A549 (cell line): ENCODE measurements around the gene MPHOSPH8. TPM values are rescaled to one million over a fixed set of nuclear protein-coding genes. Genes with fewer than 3 reads are reported as not detected.

Experiments
- ATAC-seq, 2 experiments: fragments of 200-7000 bp in 1 of 2; fragments of >200 bp in 1 of 2; cut with Nextera tagmentation in 1 of 2; cut with Tn5 transposase in 1 of 2; 3 replicates each; pipeline versions ENCODE4 v1.8.0 to v1.9.1; 2018 to 2020; ENCODE audit warnings: mild to moderate bottlenecking in 1 of 2, moderate library complexity in 1 of 2
- CTCF ChIA-PET: fragments of 300-600 bp; sonication (Branson Sonifier 250); formaldehyde crosslinking; extraction: SDS; loops from one replicate; lab custom pipeline; 2021; ENCODE audit warnings: antibody characterized with exemption, inconsistent platforms; lab: Yijun Ruan, JAX
- POLR2A ChIA-PET: fragments of 350-600 bp; formaldehyde crosslinking; extraction: SDS; loops from one replicate; lab custom pipeline; 2021; ENCODE audit warnings: antibody characterized with exemption, inconsistent platforms; lab: Yijun Ruan, JAX
- DNase-seq, 2 experiments: peaks; one replicate each; pipeline versions ENCODE4 v3.0.0 to v3.0.0-alpha.2; 2011 to 2016; ENCODE audit warnings: low read depth in 1 of 2, low spot score in 1 of 2
- FAIRE-seq: peaks from 2 replicates; lab custom pipeline; 2011; peaks lifted over from hg19 to GRCh38; lab: Jason Lieb, UNC
- H3K27ac ChIP-seq, 2 experiments: fragments of >200 bp; sonication (Bioruptor Twin); formaldehyde crosslinking; 3 replicates each; pipeline ENCODE4 v1.5.1; 2016 to 2017
- H3K4me1 ChIP-seq: fragments of >200 bp; sonication (Bioruptor Twin); formaldehyde crosslinking; 3 replicates; pipeline ENCODE4 v1.6.1; 2016
- H3K4me2 ChIP-seq: fragments of >200 bp; sonication (Bioruptor Twin); formaldehyde crosslinking; 3 replicates; pipeline ENCODE4 v1.6.1; 2016
- H3K4me3 ChIP-seq: fragments of >200 bp; sonication (Bioruptor Twin); formaldehyde crosslinking; 3 replicates; pipeline ENCODE4 v1.5.1; 2016
- H3K9me3 ChIP-seq: fragments of >200 bp; sonication (Bioruptor Twin); formaldehyde crosslinking; 3 replicates; pipeline ENCODE4 v1.6.1; 2016
- CBX2 ChIP-seq: fragments of 200-600 bp; sonication (generic); IDR thresholded peaks from 2 replicates; pipeline ENCODE4 v1.6.1; 2016; ENCODE audit warnings: low read depth, mild to moderate bottlenecking, borderline replicate concordance
- EHF ChIP-seq: fragments of 250-450 bp; sonication (Bioruptor Pico); IDR thresholded peaks from 2 replicates; pipeline ENCODE4 v1.5.0; 2020; ENCODE audit warnings: mild to moderate bottlenecking
- ESRRA ChIP-seq: fragments of 150-350 bp; IDR thresholded peaks from 2 replicates; pipeline ENCODE4 v1.6.1; 2014; ENCODE audit warnings: mild to moderate bottlenecking, low read length, borderline replicate concordance
- FOSB ChIP-seq: fragments of 250-450 bp; sonication (Bioruptor Pico); IDR thresholded peaks from 2 replicates; pipeline ENCODE4 v1.5.0; 2020; ENCODE audit warnings: mild to moderate bottlenecking, moderate library complexity
- FOSL2 ChIP-seq, 2 experiments: fragments of 450-650 bp in 1 of 2; fragments of >200 bp in 1 of 2; sonication (Bioruptor Twin) in 1 of 2; formaldehyde crosslinking; IDR thresholded peaks; 2 replicates each; pipeline versions ENCODE4 v1.5.0 to v1.6.1; 2016 to 2020; ENCODE audit warnings: mild to moderate bottlenecking in 1 of 2, moderate library complexity in 1 of 2
- HEYL ChIP-seq: fragments of 250-450 bp; sonication (Bioruptor Pico); IDR thresholded peaks from 2 replicates; pipeline ENCODE4 v1.8.0; 2021; ENCODE audit warnings: mild to moderate bottlenecking, moderate library complexity
- HOXA7 ChIP-seq: fragments of 250-450 bp; sonication (Bioruptor Pico); IDR thresholded peaks from 2 replicates; pipeline ENCODE4 v1.5.0; 2020; ENCODE audit warnings: mild to moderate bottlenecking, moderate library complexity
- HOXB13 ChIP-seq: fragments of 250-450 bp; sonication (Bioruptor Pico); IDR thresholded peaks from 2 replicates; pipeline ENCODE4 v1.5.0; 2020; ENCODE audit warnings: low read depth, mild to moderate bottlenecking, moderate library complexity
- HOXB5 ChIP-seq: fragments of 250-450 bp; sonication (Bioruptor Pico); IDR thresholded peaks from 2 replicates; pipeline ENCODE4 v1.5.0; 2020; ENCODE audit warnings: mild to moderate bottlenecking, moderate library complexity
- JUNB ChIP-seq: fragments of >200 bp; sonication (Bioruptor Twin); formaldehyde crosslinking; IDR thresholded peaks from 2 replicates; pipeline ENCODE4 v1.6.1; 2016
- MAFK ChIP-seq: fragments of 450-650 bp; IDR thresholded peaks from 2 replicates; pipeline ENCODE4 v1.6.1; 2014; ENCODE audit not compliant: partially characterized antibody
- MAZ ChIP-seq: fragments of 150-350 bp; IDR thresholded peaks from 2 replicates; pipeline ENCODE4 v1.6.1; 2014; ENCODE audit warnings: antibody characterized with exemption, low read depth, low read length, borderline replicate concordance
- POLR2A ChIP-seq: IDR thresholded peaks from 2 replicates; pipeline ENCODE4 v1.6.1; 2012; ENCODE audit warnings: mild to moderate bottlenecking, low read length
- RAD21 ChIP-seq, 2 experiments: fragments of >200 bp in 1 of 2; sonication (Bioruptor Twin) in 1 of 2; formaldehyde crosslinking in 1 of 2; IDR thresholded peaks in 1 of 2; conservative IDR thresholded peaks in 1 of 2; 2 replicates in 1 of 2; 3 replicates in 1 of 2; pipeline ENCODE4 v1.6.1; 2012 to 2018; ENCODE audit warnings: inconsistent platforms in 1 of 2
- RCOR1 ChIP-seq: fragments of 150-350 bp; IDR thresholded peaks from 2 replicates; pipeline ENCODE4 v1.6.1; 2014; ENCODE audit warnings: antibody characterized with exemption, low read length, low read depth
- RFX5 ChIP-seq: fragments of 450-650 bp; IDR thresholded peaks from 2 replicates; pipeline ENCODE4 v1.7.1; 2014; ENCODE audit warnings: antibody characterized with exemption, mild to moderate bottlenecking, moderate library complexity
- TFCP2L1 ChIP-seq: fragments of 250-450 bp; sonication (Bioruptor Pico); IDR thresholded peaks from 2 replicates; pipeline ENCODE4 v1.5.0; 2021; ENCODE audit warnings: mild to moderate bottlenecking
- TP53 ChIP-seq: fragments of 250-450 bp; sonication (Bioruptor Pico); IDR thresholded peaks from 2 replicates; pipeline ENCODE4 v1.5.0; 2021; ENCODE audit warnings: mild to moderate bottlenecking, moderate library complexity
- ZC3H11A ChIP-seq: fragments of 450-650 bp; IDR thresholded peaks from 2 replicates; pipeline ENCODE4 v1.6.1; 2014; ENCODE audit warnings: antibody characterized with exemption, mild to moderate bottlenecking
- WGBS: methylation state at CpG from one replicate; pipeline ENCODE4 v1.1.6; 2017; ENCODE audit errors: missing lambda C conversion rate; 5-methylcytosine and 5-hydroxymethylcytosine counted together
- polyA plus RNA-seq, 4 experiments: library from polyadenylated mRNA; depleted of rRNA in 3 of 4; stranded (reverse); fragments of >200 nt; fragmentation: RNase III in 1 of 4; extraction: RNeasy Plus Mini Kit Qiagen cat#74134 plus additional on column Dnase treatment in 1 of 4; gene quantifications; 2 replicates in 3 of 4; 3 replicates in 1 of 4; pipeline ENCODE4 v1.2.3, GENCODE V29; 2011 to 2017
- TF ChIP-seq, protein P1 (sequence below): fragments of >200 bp; sonication (Bioruptor Twin); formaldehyde crosslinking; IDR thresholded peaks from 3 replicates; pipeline ENCODE4 v1.5.1; 2016
- TF ChIP-seq, protein P2 (sequence below): IDR thresholded peaks from 2 replicates; pipeline ENCODE4 v1.6.1; 2012
- TF ChIP-seq, protein P3 (sequence below): IDR thresholded peaks from 2 replicates; pipeline ENCODE4 v1.6.1; 2012; ENCODE audit warnings: low read depth, borderline replicate concordance

MPHOSPH8 gene
- polyA plus RNA-seq, 2 of the 4 experiments (the other 2 are of a cell fraction): 15.2 to 16.2 TPM

DNA sequence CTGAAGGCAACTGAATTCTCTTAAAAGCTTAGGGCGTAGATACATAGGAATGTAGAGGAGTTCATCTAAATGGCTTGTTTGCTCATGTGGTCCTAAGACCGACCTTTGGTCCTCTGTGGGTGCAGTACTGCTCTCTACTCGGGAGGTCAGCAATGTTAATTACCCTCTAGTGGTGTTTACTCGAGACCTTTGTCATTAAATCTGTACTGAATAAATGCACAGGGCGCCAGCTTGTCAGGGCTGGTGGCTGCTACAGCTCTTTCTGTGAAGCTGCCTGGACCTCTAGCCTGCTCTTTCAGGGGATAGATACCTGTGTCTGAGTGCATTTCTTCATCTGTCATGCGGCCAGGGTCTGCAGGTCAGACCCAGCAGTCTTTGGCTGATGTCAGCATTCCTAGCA is 29.2 kb upstream of the MPHOSPH8 start:
- Histone ChIP-seq H3K9me3 (no peaks in the 10 kb centered on the region), H3K4me2 (peak overlapping the region; percentile 80), H3K27ac (peak overlapping the region; percentile 25 to 59; a peak in 5 of 6 replicates), H3K4me1 (peaks cover 43% of the 10 kb centered on the region), H3K4me3 (no peak overlapping the region)
- WGBS: 17% methylated on average over 6 of the region's 6 CpGs
- FAIRE-seq (no peak), ATAC-seq (peak in 1 of 2 experiments; percentile 19; a peak in 3 of 6 replicates), DNase-seq (peak in 1 of 2 experiments; percentile 35)
- TF ChIP-seq ZC3H11A (no peak), ESRRA (no peak), HEYL (CRISPR knock-in tag) (no peak), MAFK (no peak), FOSB (no peak), RFX5 (no peak), HOXB5 (no peak), RCOR1 (no peak), RAD21 (conservative IDR thresholded peaks at IDR 0.05 in 1 of 2, IDR thresholded peaks at IDR 0.05 in 1 of 2) (no peak)
- TF ChIP-seq, protein P1, sequence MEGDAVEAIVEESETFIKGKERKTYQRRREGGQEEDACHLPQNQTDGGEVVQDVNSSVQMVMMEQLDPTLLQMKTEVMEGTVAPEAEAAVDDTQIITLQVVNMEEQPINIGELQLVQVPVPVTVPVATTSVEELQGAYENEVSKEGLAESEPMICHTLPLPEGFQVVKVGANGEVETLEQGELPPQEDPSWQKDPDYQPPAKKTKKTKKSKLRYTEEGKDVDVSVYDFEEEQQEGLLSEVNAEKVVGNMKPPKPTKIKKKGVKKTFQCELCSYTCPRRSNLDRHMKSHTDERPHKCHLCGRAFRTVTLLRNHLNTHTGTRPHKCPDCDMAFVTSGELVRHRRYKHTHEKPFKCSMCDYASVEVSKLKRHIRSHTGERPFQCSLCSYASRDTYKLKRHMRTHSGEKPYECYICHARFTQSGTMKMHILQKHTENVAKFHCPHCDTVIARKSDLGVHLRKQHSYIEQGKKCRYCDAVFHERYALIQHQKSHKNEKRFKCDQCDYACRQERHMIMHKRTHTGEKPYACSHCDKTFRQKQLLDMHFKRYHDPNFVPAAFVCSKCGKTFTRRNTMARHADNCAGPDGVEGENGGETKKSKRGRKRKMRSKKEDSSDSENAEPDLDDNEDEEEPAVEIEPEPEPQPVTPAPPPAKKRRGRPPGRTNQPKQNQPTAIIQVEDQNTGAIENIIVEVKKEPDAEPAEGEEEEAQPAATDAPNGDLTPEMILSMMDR: no peak
- TF ChIP-seq, protein P2, sequence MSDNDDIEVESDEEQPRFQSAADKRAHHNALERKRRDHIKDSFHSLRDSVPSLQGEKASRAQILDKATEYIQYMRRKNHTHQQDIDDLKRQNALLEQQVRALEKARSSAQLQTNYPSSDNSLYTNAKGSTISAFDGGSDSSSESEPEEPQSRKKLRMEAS: no peak
- CTCF ChIA-PET: interaction anchor here (2.3 kb wide), 1 partner anchor 15 kb away, joined by 6 read pairs; no protein-coding TSS in a partner anchor
- POLR2A ChIA-PET: no interaction called here

DNA sequence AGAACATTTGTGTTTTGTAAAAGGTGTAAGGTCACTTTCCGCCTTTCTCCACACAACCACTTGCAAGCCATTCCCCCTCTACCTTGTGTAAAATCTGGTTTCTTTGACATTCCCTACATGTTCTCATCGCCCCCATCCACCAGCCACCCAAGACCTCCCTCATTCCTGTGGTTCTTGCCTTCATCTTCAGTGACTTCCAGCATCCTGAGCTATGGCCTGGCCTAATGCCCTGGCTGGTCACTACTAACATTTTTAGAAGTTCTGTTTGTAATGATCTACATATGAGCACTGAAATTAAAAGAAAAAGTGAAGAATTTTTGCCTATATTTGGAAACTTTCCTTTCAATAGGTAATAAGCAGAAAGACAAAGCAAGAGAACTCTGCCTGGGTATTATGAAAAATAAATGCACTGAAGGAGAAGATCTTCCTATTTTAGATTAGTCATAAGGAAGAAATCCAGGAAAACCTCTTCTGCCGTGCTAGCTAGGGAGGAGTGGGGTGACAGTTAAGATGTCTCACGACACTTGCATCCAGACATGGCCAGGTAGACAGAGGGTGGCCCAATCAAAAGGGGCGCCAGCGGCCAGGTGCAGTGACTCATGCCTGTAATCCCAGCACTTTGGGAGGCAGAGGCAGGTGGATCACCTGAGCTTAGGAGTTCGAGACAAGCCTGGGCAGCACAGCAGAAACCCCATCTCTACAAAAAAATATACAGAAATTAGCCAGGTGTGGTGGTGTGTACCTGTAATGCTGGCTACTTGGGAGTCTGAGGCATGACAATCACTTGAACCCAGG is 28.1 kb upstream of the MPHOSPH8 start:
- WGBS: 85% methylated on average over 7 of the region's 7 CpGs
- no peaks in the 10 kb centered on the region for H3K9me3 ChIP-seq
- FAIRE-seq (no peak), ATAC-seq (no peak), DNase-seq (no peak)
- H3K27ac ChIP-seq: no peak overlapping the region
- POLR2A ChIA-PET: no interaction called here
- H3K4me2 ChIP-seq: peak overlapping the region; percentile 80; the same call in 1 of the 3 replicates
- peaks cover 38% of the 10 kb centered on the region for H3K4me1 ChIP-seq
- TF ChIP-seq TP53: no peak
- TF ChIP-seq FOSL2 (IDR thresholded peaks at IDR 0.05): no peak
- no peak for TF ChIP-seq FOSL2 (CRISPR knock-in tag; IDR thresholded peaks at IDR 0.05)
- TF ChIP-seq EHF (CRISPR knock-in tag): no peak
- TF ChIP-seq JUNB: no peak
- no peak for TF ChIP-seq RCOR1
- TF ChIP-seq, protein P3, sequence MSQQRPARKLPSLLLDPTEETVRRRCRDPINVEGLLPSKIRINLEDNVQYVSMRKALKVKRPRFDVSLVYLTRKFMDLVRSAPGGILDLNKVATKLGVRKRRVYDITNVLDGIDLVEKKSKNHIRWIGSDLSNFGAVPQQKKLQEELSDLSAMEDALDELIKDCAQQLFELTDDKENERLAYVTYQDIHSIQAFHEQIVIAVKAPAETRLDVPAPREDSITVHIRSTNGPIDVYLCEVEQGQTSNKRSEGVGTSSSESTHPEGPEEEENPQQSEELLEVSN: no peak
- TF ChIP-seq HOXB13: no peak
- no peak for TF ChIP-seq TFCP2L1 (CRISPR knock-in tag)
- no peak for TF ChIP-seq CBX2
- TF ChIP-seq RAD21 (conservative IDR thresholded peaks at IDR 0.05 in 1 of 2, IDR thresholded peaks at IDR 0.05 in 1 of 2): no peak
- TF ChIP-seq, protein P2: no peak
- TF ChIP-seq MAZ: no peak
- TF ChIP-seq HOXA7: no peak
- TF ChIP-seq POLR2A: no peak
- no peak overlapping the region for H3K4me3 ChIP-seq
- CTCF ChIA-PET: interaction anchor here (2.3 kb wide), 1 partner anchor 14 kb away, joined by 6 read pairs; no protein-coding TSS in a partner anchor
